ENCODE measurements around the gene KIT.

DNA sequence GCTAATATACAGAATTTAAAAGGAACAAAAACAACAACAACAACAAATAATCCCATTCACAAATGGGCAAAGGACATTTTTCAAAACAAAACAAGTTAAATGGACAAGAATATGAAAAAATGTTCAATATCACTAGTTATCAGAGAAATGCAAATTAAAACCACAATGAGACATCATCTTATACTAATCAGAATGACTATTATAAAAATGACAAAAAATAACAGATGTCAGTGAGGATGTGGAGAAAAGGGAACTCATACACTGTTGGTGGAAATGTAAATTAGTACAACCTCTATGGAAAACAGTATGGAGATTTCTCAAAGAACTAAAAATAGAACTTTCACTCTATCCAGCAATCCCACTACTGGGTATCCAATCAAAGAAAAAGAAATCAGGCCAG, 92.6 kb downstream of the KIT start:
- TF ChIP-seq POLR2AphosphoS5 (IDR thresholded peaks at IDR 0.05; ENCODE audit: borderline replicate concordance, low read depth, low read length), result no peak
- no peak for TF ChIP-seq EZH2 (IDR thresholded peaks at IDR 0.05)
